Rectal smooth muscle tissue (tissue), 1 donor: Measurements from ENCODE around the gene GDAP2.

Experiments used
- H3K27ac ChIP-seq: one replicate; pipeline ENCODE4 v1.7.0; 2013; ENCODE audit warnings: low read depth, low read length, inconsistent platforms
- H3K27me3 ChIP-seq: one replicate; pipeline ENCODE4 v1.7.0; 2013; ENCODE audit warnings: low read length; ENCODE audit not compliant: control insufficient read depth, insufficient read depth
- H3K36me3 ChIP-seq: one replicate; pipeline ENCODE4 v1.7.0; 2013; ENCODE audit warnings: low read length; ENCODE audit not compliant: control insufficient read depth, insufficient read depth
- H3K4me1 ChIP-seq: one replicate; pipeline ENCODE4 v1.7.0; 2013; ENCODE audit warnings: low read length; ENCODE audit not compliant: control insufficient read depth, insufficient read depth
- H3K4me3 ChIP-seq: one replicate; pipeline ENCODE4 v1.7.0; 2013; ENCODE audit warnings: low read length
- H3K9ac ChIP-seq: one replicate; pipeline ENCODE4 v1.7.0; 2013; ENCODE audit warnings: low read length

The GDAP2 gene

DNA sequence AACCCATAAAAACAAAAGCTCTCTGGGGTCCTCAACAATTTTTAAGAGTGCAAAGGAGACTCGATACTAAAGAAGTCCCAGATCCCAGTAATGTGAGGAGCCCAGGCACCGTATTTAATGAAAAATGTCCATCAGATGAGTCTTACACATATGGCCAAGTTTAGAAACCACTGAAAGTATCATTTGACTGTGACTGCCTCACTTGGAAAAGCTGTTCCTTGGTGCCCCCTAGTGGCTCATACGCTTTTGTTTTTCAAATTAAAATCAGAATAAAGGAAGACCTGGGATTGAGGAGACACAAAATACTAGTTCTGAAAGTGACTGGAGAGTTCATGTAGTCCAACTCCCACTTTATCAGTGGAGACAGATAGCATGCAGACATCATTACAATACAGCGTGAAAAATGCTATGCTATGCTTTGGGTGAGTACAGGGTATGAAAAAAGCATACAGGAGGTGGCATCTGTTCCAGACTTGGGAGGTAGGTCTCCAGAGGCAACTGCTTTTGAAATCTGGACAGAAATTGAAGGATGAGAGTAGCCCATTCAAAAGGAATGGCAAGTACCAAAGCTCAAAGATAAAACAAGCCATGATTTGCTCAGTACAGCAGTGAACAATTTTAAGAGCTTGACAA lies 33.8 kb downstream of the GDAP2 start:
- Histone ChIP-seq H3K27ac (no peak overlapping the region), H3K36me3 (peaks cover 6% of the 10 kb centered on the region), H3K4me3 (no peak overlapping the region), H3K27me3 (no peaks in the 10 kb centered on the region), H3K4me1 (no peaks in the 10 kb centered on the region), H3K9ac (no peak overlapping the region)

GRCh38 chr1:117894078-117894477 lies 35.3 kb downstream of the GDAP2 start:
- Histone ChIP-seq H3K27me3 (no peaks in the 10 kb centered on the region), H3K9ac (no peak overlapping the region), H3K4me3 (no peak overlapping the region), H3K27ac (no peak overlapping the region), H3K36me3 (peaks cover 6% of the 10 kb centered on the region), H3K4me1 (no peaks in the 10 kb centered on the region)

DNA sequence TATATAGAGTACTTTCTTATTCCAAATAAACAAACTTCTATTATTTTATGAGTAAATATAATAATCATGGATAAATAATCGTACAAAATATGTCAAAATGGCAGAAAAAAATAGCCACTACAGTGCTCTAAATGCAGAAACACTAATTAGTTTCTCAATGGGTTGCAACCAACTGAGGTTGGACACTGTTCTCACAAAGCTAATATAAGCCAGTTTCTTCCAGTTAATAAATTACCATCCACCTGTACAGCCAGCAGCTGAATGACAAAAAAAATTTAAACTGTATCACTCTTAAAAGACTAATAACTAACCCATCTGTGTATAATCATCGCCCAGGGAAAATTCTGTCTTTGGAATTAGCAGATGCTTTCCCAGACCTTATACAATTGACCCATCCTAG lies 36.9 kb downstream of the GDAP2 start:
- H3K9ac ChIP-seq = no peak overlapping the region
- H3K27ac ChIP-seq = no peak overlapping the region
- peaks cover 6% of the 10 kb centered on the region for H3K36me3 ChIP-seq
- H3K4me3 ChIP-seq = no peak overlapping the region
- H3K27me3 ChIP-seq = no peaks in the 10 kb centered on the region
- no peaks in the 10 kb centered on the region for H3K4me1 ChIP-seq

- Histone ChIP-seq H3K27me3 (no peaks in the 10 kb centered on the region), H3K36me3 (no peaks in the 10 kb centered on the region), H3K4me1 (no peaks in the 10 kb centered on the region)
Observed at GRCh38 chr1:117890452-117890851, 39.0 kb downstream of the GDAP2 start.

DNA sequence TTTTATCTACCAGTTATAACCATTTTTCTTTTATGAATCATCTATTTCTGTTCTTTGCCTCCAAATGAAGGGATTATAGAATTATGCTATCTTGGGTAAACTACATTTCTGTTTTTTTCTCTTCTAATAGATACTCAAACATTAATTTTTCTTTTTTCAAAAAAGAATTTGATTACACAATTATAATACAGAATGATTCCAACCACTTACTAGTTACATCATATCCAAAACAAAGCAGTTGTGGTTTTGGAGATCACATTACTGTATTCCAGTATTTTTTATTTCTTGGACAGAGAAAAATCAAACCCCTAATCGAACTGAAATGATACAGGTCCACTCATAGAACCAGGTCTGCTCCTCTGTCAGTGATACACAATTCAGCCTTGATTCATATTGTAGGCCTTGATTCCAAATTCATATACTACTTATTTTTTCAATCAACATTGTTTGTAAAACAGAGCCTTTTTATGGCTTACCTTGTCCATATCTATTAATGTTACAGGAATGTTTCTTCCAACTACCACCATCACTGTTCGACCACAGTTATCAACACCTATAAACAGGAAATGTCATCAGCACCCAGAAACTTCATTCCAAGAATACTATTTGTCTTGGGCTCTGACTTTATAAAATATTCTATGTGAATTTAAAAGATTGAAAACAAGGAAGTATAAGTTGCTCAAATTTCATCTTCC lies 43.2 kb downstream of the GDAP2 start:
- Histone ChIP-seq H3K27ac (no peak overlapping the region), H3K9ac (no peak overlapping the region), H3K36me3 (peaks cover 5% of the 10 kb centered on the region), H3K27me3 (no peaks in the 10 kb centered on the region), H3K4me1 (no peaks in the 10 kb centered on the region), H3K4me3 (no peak overlapping the region)

More at GRCh38 chr1:117890452-117890851, 39.0 kb downstream of the GDAP2 start:
- Histone ChIP-seq H3K27ac (no peak overlapping the region), H3K9ac (no peak overlapping the region), H3K4me3 (no peak overlapping the region)

- Histone ChIP-seq H3K27me3 (no peaks in the 10 kb centered on the region), H3K9ac (no peak overlapping the region), H3K4me3 (no peak overlapping the region), H3K27ac (no peak overlapping the region), H3K4me1 (no peaks in the 10 kb centered on the region), H3K36me3 (peaks cover 10% of the 10 kb centered on the region)
Observed at GRCh38 chr1:117883616-117884015, 45.8 kb downstream of the GDAP2 start.

DNA sequence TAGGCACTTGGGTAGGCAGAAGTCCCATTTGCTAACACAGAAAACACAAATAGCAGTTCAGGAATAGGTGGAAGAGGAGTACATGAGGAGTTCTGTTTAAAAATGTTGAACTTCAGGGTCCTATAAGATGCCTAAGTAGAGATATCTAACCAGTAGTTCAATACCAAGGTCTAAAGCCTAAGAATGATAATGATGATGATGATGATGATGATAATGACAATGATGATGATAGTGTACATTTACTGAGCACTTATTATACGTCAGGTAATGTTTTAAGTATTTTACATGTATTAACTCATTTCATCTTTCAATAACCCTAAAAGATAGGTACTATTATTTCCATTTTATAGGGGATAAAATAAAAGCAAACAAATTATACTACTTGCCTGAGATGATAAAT lies 50.1 kb downstream of the GDAP2 start:
- Histone ChIP-seq H3K36me3 (peaks cover 22% of the 10 kb centered on the region), H3K27me3 (no peaks in the 10 kb centered on the region), H3K4me1 (no peaks in the 10 kb centered on the region), H3K9ac (no peak overlapping the region), H3K27ac (no peak overlapping the region), H3K4me3 (no peak overlapping the region)

- no peaks in the 10 kb centered on the region for H3K27me3 ChIP-seq
- H3K4me3 ChIP-seq = no peak overlapping the region
- peaks cover 22% of the 10 kb centered on the region for H3K36me3 ChIP-seq
- H3K9ac ChIP-seq = no peak overlapping the region
- no peaks in the 10 kb centered on the region for H3K4me1 ChIP-seq
- H3K27ac ChIP-seq = no peak overlapping the region
Observed at GRCh38 chr1:117877823-117878222, 51.6 kb downstream of the GDAP2 start.

- H3K4me1 ChIP-seq = no peaks in the 10 kb centered on the region
- no peak overlapping the region for H3K4me3 ChIP-seq
- H3K36me3 ChIP-seq = peaks cover 16% of the 10 kb centered on the region
- H3K27ac ChIP-seq = no peak overlapping the region
- no peak overlapping the region for H3K9ac ChIP-seq
- no peaks in the 10 kb centered on the region for H3K27me3 ChIP-seq
Observed at GRCh38 chr1:117871013-117871412, 58.4 kb downstream of the GDAP2 start.

GRCh38 chr1:117861694-117862093 lies 67.7 kb downstream of the GDAP2 start:
- Histone ChIP-seq H3K4me3 (no peak overlapping the region), H3K27me3 (no peaks in the 10 kb centered on the region), H3K4me1 (no peaks in the 10 kb centered on the region), H3K9ac (no peak overlapping the region), H3K27ac (no peak overlapping the region), H3K36me3 (no peaks in the 10 kb centered on the region)

GRCh38 chr1:117860896-117861610 lies 68.4 kb downstream of the GDAP2 start:
- no peaks in the 10 kb centered on the region for H3K27me3 ChIP-seq

DNA sequence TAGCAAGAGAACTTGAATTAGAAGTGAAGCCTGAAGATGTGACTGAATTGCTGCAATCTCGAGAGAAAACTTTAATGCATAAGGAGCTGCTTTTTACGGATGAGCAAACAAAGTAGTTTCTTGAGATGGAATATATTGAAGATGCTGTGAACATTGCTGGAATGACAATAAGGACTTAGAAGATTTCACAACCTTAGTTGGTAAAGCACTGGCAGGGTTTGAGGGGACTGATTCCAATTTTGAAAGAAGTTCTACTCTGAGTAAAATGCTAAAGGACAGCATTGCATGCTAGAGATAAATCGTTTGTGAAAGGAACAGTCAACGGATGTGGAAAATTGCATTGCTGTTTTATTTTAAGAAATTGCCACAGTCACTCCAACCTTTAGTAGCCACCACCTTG lies 69.5 kb downstream of the GDAP2 start:
- H3K4me1 ChIP-seq = no peaks in the 10 kb centered on the region
- no peak overlapping the region for H3K9ac ChIP-seq
- no peaks in the 10 kb centered on the region for H3K36me3 ChIP-seq
- H3K27ac ChIP-seq = no peak overlapping the region
- H3K27me3 ChIP-seq = no peaks in the 10 kb centered on the region
- no peak overlapping the region for H3K4me3 ChIP-seq

More at GRCh38 chr1:117860896-117861610, 68.4 kb downstream of the GDAP2 start:
- no peak overlapping the region for H3K4me3 ChIP-seq
- H3K4me1 ChIP-seq = no peaks in the 10 kb centered on the region
- H3K36me3 ChIP-seq = no peaks in the 10 kb centered on the region
- H3K9ac ChIP-seq = no peak overlapping the region
- H3K27ac ChIP-seq = no peak overlapping the region
